Right forelimb (tissue), 1 donor: Measurements from ENCODE around the gene ZFP3.
"Not testable (repeated sequence)": the region's sequence is repeated elsewhere in the genome, so short reads cannot be mapped to it uniquely, and the experiment has no call there.

Experiments used
- DNase-seq: peaks from one replicate; pipeline ENCODE4 v3.0.0-alpha.2; 2018

Gene ZFP3

GRCh38 chr17:5078106-5079028 lies at the start of gene ZFP3:
Gene ZFP3, plus strand, starts transcription at chr17:5078467. Its CDS starts 13,038 bp downstream, at chr17:5091505.
- DNase-seq, result peak; percentile 93

- not testable (repeated sequence) for DNase-seq
Measured at GRCh38 chr17:5030168-5030567, 48.1 kb upstream of the ZFP3 start.

- peak; percentile 89 for DNase-seq
Measured at GRCh38 chr17:5031365-5032082, 46.7 kb upstream of the ZFP3 start.

- no peak for DNase-seq
Measured at GRCh38 chr17:5032865-5033264, 45.4 kb upstream of the ZFP3 start.

GRCh38 chr17:5033352-5034015 lies 44.8 kb upstream of the ZFP3 start:
- no peak for DNase-seq

GRCh38 chr17:5034063-5034462 lies 44.2 kb upstream of the ZFP3 start:
- no peak for DNase-seq

- no peak for DNase-seq
Measured at GRCh38 chr17:5034651-5035050, 43.6 kb upstream of the ZFP3 start.

GRCh38 chr17:5035315-5035714 lies 43.0 kb upstream of the ZFP3 start, which contains the start of gene SLC52A1:
Gene SLC52A1, minus strand, starts transcription at chr17:5035426. Its CDS starts 820 bp downstream, at chr17:5034606.
- DNase-seq, result no peak

GRCh38 chr17:5042157-5043022 lies 35.9 kb upstream of the ZFP3 start:
- DNase-seq, result no peak

GRCh38 chr17:5043524-5043923 lies 34.7 kb upstream of the ZFP3 start:
- DNase-seq, result no peak

GRCh38 chr17:5044630-5045029 lies 33.6 kb upstream of the ZFP3 start:
- no peak for DNase-seq

- no peak for DNase-seq
Measured at GRCh38 chr17:5045496-5045895, 32.8 kb upstream of the ZFP3 start.

- DNase-seq, result no peak
Measured at GRCh38 chr17:5047446-5047845, 30.8 kb upstream of the ZFP3 start.

GRCh38 chr17:5049314-5049841 lies 28.9 kb upstream of the ZFP3 start:
- no peak for DNase-seq

- peak; percentile 60 for DNase-seq
Measured at GRCh38 chr17:5050278-5050677, 28.0 kb upstream of the ZFP3 start.

GRCh38 chr17:5055543-5055942 lies 22.7 kb upstream of the ZFP3 start:
- no peak for DNase-seq

GRCh38 chr17:5065227-5065744 lies 13.0 kb upstream of the ZFP3 start:
- no peak for DNase-seq

GRCh38 chr17:5068236-5068635 lies 10.0 kb upstream of the ZFP3 start:
- DNase-seq, result no peak

GRCh38 chr17:5069724-5070123 lies 8.5 kb upstream of the ZFP3 start:
- DNase-seq, result no peak

- DNase-seq, result not testable (repeated sequence)
Measured at GRCh38 chr17:5075472-5075871, 2.8 kb upstream of the ZFP3 start.

GRCh38 chr17:5077275-5077674 lies 992 bp upstream of the ZFP3 start:
- DNase-seq, result not testable (repeated sequence)

GRCh38 chr17:5077781-5078105 lies 524 bp upstream of the ZFP3 start:
- DNase-seq, result no peak
